HG03378 (cell line): ENCODE results near the gene N4BP2.
A peak's percentile ranks its signal among the peaks of the same experiment; 100 is the strongest.
"Not testable (repeated sequence)": the region's sequence is repeated elsewhere in the genome, so short reads cannot be mapped to it uniquely, and the experiment has no call there.

Experiments used
- ATAC-seq: cut with Tn5 transposase; IDR thresholded peaks from one replicate; pipeline ENCODE4 v1.9.1; 2021; ENCODE audit warnings: mild to moderate bottlenecking, moderate library complexity; ENCODE audit not compliant: unreplicated experiment

Gene N4BP2

DNA sequence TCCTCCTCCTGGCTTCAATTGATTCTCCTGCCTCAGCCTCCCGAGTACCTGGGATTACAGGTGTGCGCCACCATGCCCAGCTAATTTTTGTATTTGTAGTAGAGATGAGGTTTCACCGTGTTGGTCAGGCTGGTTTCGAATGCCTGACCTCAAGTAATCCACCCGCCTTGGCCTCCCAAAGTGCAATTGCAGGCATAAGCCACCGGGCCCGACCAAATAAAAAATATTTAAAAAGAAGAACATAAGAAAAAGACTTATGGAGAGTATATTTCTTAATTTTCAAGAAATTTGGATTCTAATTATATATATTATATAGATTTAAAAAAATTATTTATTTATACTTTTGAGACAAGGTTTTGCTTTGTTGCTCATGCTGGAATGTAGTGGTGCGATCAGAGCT, 29.8 kb downstream of the N4BP2 start:
- ATAC-seq, result no peak

GRCh38 chr4:40087799-40088366, 31.2 kb downstream of the N4BP2 start:
- no peak for ATAC-seq

DNA sequence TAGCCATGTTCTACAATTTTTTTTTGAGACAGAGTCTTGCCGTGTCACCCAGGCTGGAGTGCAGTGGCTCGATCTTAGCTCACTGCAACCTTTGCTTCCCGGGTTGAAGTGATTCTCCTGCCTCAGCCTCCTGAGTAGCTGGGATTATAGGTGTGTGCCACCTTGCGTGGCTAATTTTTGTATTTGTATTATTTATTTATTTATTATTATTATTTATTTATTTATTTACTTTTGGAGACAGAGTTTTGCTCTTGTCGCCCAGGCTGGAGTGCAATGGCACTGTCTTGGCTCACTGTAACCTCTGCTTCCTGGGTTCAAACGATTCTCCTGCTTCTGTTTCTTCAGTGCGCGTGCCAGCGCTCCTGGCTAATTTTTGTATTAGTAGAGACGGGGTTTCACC, 36.8 kb downstream of the N4BP2 start:
- ATAC-seq, result not testable (repeated sequence)

- no peak for ATAC-seq
These were observed 42.4 kb downstream of the N4BP2 start for GRCh38 chr4:40099010-40099409.

- not testable (repeated sequence) for ATAC-seq
These were observed 50.5 kb downstream of the N4BP2 start for GRCh38 chr4:40107150-40107549.

DNA sequence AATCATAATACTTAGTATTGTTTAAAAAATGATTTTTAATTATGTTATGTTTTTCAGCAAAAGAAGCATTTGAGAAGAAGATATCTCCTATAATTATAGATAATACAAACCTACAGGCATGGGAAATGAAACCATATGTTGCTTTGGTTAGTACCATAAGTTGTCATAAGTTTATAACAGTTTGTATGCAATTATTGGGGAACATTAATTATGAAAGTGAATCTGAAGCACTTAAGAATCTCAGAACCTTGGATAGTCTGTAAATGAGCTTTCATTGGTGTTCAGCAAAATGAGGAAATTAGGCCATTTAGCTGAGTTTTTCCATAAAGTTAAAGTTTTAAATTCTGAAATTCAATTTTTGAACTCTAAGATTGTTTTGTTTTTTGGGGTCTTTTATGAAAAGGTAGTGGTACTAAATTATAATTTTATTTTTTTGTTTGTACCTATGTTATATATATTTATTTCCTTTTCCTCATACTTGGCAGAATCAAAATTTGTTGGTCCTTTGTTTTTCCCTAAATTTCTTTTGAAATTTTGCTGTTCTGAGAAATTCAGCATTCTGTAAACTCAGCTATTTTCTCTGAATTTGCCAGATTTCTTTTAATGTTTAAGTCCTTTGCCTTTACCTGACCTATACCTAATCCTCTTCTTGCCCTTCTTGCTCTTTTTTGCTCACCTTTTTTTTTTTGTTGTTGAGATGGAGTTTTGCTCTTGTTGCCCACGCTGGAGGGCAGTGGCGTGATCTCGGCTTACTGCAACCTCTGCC, 55.6 kb downstream of the N4BP2 start:
- no peak for ATAC-seq

GRCh38 chr4:40114206-40114605, 57.6 kb downstream of the N4BP2 start:
- ATAC-seq, result no peak

DNA sequence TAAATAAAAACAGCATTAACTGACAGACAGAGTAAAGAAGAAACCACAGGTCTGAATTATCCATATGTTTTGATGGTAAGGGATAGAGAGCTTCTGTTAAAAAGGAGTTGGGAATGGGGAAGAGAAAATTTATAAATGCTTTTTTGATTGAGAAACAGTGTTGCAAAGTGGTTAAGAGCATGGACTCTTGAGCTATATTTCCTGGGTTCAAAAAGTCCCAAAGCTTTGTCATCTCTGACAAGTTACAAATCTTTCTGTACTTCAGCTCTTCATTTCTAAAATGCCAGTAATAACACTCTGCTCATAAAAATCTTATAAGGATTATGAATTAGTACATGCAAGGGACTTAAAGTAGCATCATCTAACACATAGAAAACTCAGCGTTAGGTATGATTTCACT, 62.2 kb downstream of the N4BP2 start:
- ATAC-seq, result no peak

- no peak for ATAC-seq
These were observed 62.7 kb downstream of the N4BP2 start for GRCh38 chr4:40119344-40119743.

DNA sequence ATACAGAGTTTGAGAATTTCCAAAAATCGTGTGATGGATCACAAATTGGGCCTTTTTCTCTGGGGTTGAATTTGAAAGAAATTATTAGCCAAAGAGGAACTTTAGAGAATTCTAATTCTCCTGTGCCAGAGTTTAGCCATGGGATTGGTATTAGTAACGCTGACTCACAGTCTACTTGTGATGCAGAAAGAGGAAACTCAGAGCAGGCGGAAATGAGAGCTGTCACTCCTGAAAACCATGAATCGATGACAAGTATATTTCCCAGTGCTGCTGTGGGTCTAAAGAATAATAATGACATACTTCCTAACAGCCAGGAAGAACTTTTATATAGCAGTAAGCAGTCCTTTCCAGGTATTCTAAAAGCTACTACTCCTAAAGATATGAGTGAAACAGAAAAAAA, 64.9 kb downstream of the N4BP2 start:
- ATAC-seq, result peak; percentile 59

GRCh38 chr4:40122941-40123340, 66.3 kb downstream of the N4BP2 start:
- ATAC-seq, result no peak

DNA sequence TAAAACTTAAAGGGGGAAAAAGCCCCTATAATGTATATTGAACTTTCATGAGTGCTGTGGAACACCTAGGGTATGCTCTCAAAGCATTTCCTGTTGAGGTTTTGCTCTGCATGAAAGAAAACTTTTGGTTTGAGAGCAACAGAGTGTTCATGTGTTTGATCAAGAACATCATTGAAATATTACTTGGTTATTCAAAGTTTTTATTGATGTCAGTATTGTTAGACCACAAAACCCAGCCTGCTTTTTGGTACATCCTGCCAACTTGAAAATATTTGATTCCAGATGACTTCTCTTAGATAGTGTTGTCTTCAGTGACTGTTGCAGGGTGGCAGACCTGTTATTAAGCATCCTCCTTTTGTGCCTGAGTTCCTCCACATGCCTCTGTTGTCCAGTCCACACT, 68.0 kb downstream of the N4BP2 start:
- ATAC-seq, result no peak

DNA sequence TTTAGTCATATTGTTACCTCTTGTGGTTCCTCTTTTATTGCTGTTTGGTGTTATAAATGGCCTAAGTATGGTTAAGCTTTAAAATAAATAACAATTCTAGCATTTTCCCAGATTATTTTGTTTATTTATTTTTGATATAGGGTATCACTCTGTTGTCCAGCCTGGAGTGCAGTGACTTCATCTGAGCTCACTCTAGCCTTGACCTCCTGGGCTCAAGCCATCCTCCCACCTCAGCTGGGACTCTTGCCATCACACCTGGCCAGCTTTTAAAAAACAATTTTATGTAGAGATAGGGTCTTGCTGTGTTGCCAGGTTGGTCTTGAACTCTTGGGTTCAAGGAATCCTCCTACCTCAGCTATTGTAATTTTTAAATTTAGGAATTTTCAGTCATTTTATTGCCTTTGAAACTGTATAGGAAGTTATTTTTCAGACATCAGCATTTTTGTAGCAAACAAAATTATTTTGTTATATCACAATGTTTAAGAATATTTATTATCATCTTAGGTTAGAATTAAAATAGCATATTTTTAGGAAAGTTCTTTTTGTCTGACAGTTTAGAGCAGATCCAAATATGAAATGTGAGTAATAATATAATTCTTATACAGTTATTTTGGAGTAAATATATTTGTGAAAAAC, 73.9 kb downstream of the N4BP2 start:
- no peak for ATAC-seq

- ATAC-seq, result no peak
These were observed 76.2 kb downstream of the N4BP2 start for GRCh38 chr4:40132816-40133215.

DNA sequence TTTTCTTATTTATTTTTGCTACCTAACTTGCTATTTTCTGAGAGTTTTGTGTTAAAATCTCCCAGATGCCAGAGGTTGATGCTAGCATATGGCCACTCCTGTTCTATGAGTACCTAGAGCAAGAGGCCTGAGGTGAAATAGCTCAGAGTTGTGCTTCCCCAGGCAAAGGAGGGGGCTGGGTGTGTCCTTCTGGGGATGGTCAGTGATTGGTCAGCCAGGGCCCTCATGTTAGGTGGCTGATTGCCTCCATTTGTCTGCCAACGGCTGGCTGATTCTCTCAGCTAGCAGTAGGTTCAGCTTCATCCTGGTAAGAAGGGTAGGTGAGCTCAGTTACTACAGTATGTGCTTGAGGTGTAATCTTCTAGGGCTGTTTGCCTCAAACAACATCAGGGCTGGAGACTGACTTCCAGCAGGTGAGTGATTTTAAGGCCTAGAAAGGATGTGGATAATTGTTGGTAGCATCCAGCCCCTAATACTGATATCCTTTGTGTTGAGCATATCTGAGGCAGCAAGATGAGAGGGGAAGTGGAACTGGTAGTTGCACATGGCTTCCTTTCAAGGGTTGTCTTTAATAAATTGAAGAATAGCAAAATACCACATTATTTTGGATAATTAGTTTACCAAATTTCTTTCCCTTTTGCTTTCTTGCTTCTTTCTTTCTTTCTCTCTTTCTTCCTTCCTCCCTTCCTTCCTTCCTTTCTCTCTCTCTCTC, 77.7 kb downstream of the N4BP2 start:
- no peak for ATAC-seq

GRCh38 chr4:40136202-40136601, 79.6 kb downstream of the N4BP2 start:
- not testable (repeated sequence) for ATAC-seq

DNA sequence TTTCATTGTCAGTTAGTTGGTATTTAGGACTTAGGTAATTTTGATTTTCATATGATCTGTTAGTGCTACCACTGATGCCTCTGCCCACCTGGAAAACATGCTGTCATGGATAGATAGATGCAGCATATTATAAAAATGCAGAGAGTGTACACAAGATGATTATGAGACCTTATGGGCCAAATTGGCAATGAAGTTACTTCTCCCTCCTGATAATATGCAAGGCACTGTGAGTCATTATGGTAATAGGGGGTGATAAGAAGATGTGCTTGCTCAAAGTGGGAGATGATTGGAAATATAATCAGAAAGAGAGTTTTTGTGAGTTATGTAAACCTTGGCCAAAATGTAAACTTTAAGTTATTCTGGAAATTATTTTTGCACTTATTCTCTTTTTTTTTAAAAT, 83.5 kb downstream of the N4BP2 start:
- no peak for ATAC-seq

DNA sequence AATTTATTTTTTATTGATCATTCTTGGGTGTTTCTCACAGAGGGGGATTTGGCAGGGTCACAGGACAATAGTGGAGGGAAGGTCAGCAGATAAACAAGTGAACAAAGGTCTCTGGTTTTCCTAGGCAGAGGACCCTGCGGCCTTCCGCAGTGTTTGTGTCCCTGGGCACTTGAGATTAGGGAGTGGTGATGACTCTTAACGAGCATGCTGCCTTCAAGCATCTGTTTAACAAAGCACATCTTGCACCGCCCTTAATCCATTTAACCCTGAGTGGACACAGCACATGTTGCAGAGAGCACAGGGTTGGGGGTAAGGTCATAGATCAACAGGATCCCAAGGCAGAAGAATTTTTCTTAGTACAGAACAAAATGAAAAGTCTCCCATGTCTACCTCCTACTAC, 83.9 kb downstream of the N4BP2 start:
- ATAC-seq, result not testable (repeated sequence)

GRCh38 chr4:40143926-40144508, 87.4 kb downstream of the N4BP2 start:
- ATAC-seq, result no peak

GRCh38 chr4:40144716-40145115, 88.1 kb downstream of the N4BP2 start:
- ATAC-seq, result no peak

- ATAC-seq, result not testable (repeated sequence)
These were observed 90.8 kb downstream of the N4BP2 start for GRCh38 chr4:40147490-40147889.
